Airway epithelial cell (primary cell): ENCODE results near the gene ABCG8. TPM values are rescaled to one million over a fixed set of nuclear protein-coding genes. Genes with fewer than 3 reads are reported as not detected.

Experiments
- total RNA-seq: library from RNA; depleted of rRNA; stranded (reverse); fragments of >200 nt; gene quantifications from 2 replicates; pipeline ENCODE4 v1.2.3, GENCODE V29; 2015

ABCG8 gene
- total RNA-seq = not detected in 2 replicates

GRCh38 chr2:43838560-43839267 lies at the start of gene ABCG8, which contains the start of gene ABCG5:
TSS of gene ABCG8 (plus strand) at chr2:43838971. CDS start at chr2:43839054, 83 bp downstream.
TSS of gene ABCG5 (minus strand) at chr2:43838839. CDS start at chr2:43838679, 160 bp downstream.

Other genes starting within 250 kb of the ABCG8 start
- 13.7 and 20.9 TPM in 2 replicates for gene THADA, start 242.9 kb upstream of the ABCG8 start, total RNA-seq
- 1.1 and 2.5 TPM in 2 replicates for gene PLEKHH2, start 201.7 kb upstream of the ABCG8 start, total RNA-seq
- gene C1GALT1C1L, start 162.5 kb upstream of the ABCG8 start, total RNA-seq = 0.21 and 2.2 TPM in 2 replicates
- 14.1 and 20.6 TPM in 2 replicates for gene DYNC2LI1, start 64.9 kb upstream of the ABCG8 start, total RNA-seq
- not detected in 2 replicates for gene ABCG5, start 132 bp upstream of the ABCG8 start, total RNA-seq
- gene LRPPRC, start 157.0 kb downstream of the ABCG8 start, total RNA-seq = 59.9 and 64.7 TPM in 2 replicates